Mesendoderm (in vitro differentiated cells): ENCODE measurements around the gene EYS.

Source experiments
- DNase-seq: peaks from one replicate; pipeline ENCODE4 v3.0.0; 2013
- H2AK5ac ChIP-seq: 2 replicates; pipeline ENCODE4 v1.6.1; 2013; ENCODE audit warnings: low read length, inconsistent platforms
- H2BK120ac ChIP-seq: 2 replicates; pipeline ENCODE4 v1.6.1; 2013; ENCODE audit warnings: low read depth, mild to moderate bottlenecking, low read length, moderate library complexity, mixed read lengths
- H2BK15ac ChIP-seq: replicated peaks from 2 replicates; pipeline ENCODE4 v1.6.1; 2013; ENCODE audit warnings: low read depth, mild to moderate bottlenecking, moderate library complexity
- H2BK5ac ChIP-seq: 2 replicates; pipeline ENCODE4 v1.6.1; 2013; ENCODE audit warnings: low read length, inconsistent platforms
- H3K18ac ChIP-seq: 2 replicates; pipeline ENCODE4 v1.6.1; 2013; ENCODE audit warnings: mild to moderate bottlenecking, low read length, mixed read lengths
- H3K23ac ChIP-seq: one replicate; pipeline ENCODE4 v1.6.1; 2013; ENCODE audit warnings: low read length
- H3K27ac ChIP-seq: 2 replicates; pipeline ENCODE4 v1.5.1; 2013; ENCODE audit warnings: low read depth, mild to moderate bottlenecking, inconsistent platforms, low read length, moderate library complexity
- H3K27me3 ChIP-seq: 2 replicates; pipeline ENCODE4 v1.6.1; 2013; ENCODE audit warnings: low read length, control low read depth, mild to moderate bottlenecking, inconsistent platforms; ENCODE audit not compliant: insufficient read depth, poor library complexity
- H3K36me3 ChIP-seq: 2 replicates; pipeline ENCODE4 v1.6.1; 2013; ENCODE audit warnings: low read length, inconsistent platforms; ENCODE audit not compliant: control insufficient read depth, insufficient read depth
- H3K4ac ChIP-seq: one replicate; pipeline ENCODE4 v1.6.1; 2013; ENCODE audit warnings: low read depth, mild to moderate bottlenecking, low read length, moderate library complexity
- H3K4me1 ChIP-seq: 2 replicates; pipeline ENCODE4 v1.6.1; 2013; ENCODE audit warnings: low read depth, low read length, inconsistent platforms; ENCODE audit not compliant: control insufficient read depth
- H3K4me2 ChIP-seq: 2 replicates; pipeline ENCODE4 v1.6.1; 2013; ENCODE audit warnings: low read length
- H3K4me3 ChIP-seq: 2 replicates; pipeline ENCODE4 v1.5.1; 2013; ENCODE audit warnings: mild to moderate bottlenecking, low read length
- H3K56ac ChIP-seq: one replicate; pipeline ENCODE4 v1.6.1; 2013; ENCODE audit warnings: low read length
- H3K79me1 ChIP-seq: 2 replicates; pipeline ENCODE4 v1.6.1; 2013; ENCODE audit warnings: low read length, inconsistent platforms
- H3K79me2 ChIP-seq: 2 replicates; pipeline ENCODE4 v1.6.1; 2013; ENCODE audit warnings: mild to moderate bottlenecking, low read length; ENCODE audit not compliant: control insufficient read depth, insufficient read depth
- H3K9ac ChIP-seq: 2 replicates; pipeline ENCODE4 v1.6.1; 2013; ENCODE audit warnings: low read length, inconsistent platforms
- H4K5ac ChIP-seq: one replicate; pipeline ENCODE4 v1.6.1; 2013; ENCODE audit warnings: low read length
- H4K8ac ChIP-seq: one replicate; pipeline ENCODE4 v1.6.1; 2013; ENCODE audit warnings: low read depth, mild to moderate bottlenecking, control low read depth, low read length, moderate library complexity
- WGBS: extraction: QIAGEN DNeasy Blood & Tissue Kit; methylation state at CpG from one replicate; pipeline ENCODE4 v1.1.7; 2013; ENCODE audit warnings: low lambda C conversion rate, missing lambda C conversion rate; ENCODE audit not compliant: insufficient coverage; ENCODE audit errors: extremely low coverage; 5-methylcytosine and 5-hydroxymethylcytosine counted together

EYS gene

DNA sequence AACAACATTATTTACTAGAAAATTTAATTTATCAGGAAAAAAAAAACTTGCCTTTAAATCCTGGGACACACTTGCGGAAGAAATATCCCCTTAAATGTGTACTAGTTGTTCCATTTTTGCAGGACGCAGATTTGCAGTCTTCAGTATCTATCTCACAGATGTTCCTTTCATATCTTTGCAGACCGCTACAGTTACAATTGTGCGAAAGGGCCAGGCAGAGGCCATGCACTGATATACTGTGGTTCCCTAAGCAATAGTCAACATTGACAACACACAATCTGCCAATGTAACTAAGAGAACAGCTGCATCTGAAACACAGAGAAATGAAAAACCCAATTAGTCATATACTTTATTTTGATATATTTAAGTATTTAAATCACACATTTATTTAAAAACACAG is 411.2 kb downstream of the EYS start:
- no peak overlapping the region for H4K8ac ChIP-seq
- no peak overlapping the region for H2BK5ac ChIP-seq
- H2BK120ac ChIP-seq, result no peak overlapping the region
- no peak overlapping the region for H3K56ac ChIP-seq
- H3K4ac ChIP-seq, result no peak overlapping the region
- no peaks in the 10 kb centered on the region for H3K79me1 ChIP-seq
- no peak overlapping the region for H4K5ac ChIP-seq
- H3K27me3 ChIP-seq, result no peaks in the 10 kb centered on the region
- no peaks in the 10 kb centered on the region for H3K79me2 ChIP-seq
- WGBS, result no CpG with 5 or more reads among the region's 4 CpGs
- H3K4me3 ChIP-seq, result no peak overlapping the region
- H2BK15ac ChIP-seq, result no peak overlapping the region
- H3K4me2 ChIP-seq, result no peak overlapping the region
- DNase-seq, result no peak
- H3K9ac ChIP-seq, result no peak overlapping the region
- H3K23ac ChIP-seq, result no peak overlapping the region
- no peak overlapping the region for H2AK5ac ChIP-seq
- no peaks in the 10 kb centered on the region for H3K4me1 ChIP-seq
- H3K18ac ChIP-seq, result no peak overlapping the region
- no peak overlapping the region for H3K27ac ChIP-seq
- no peaks in the 10 kb centered on the region for H3K36me3 ChIP-seq

DNA sequence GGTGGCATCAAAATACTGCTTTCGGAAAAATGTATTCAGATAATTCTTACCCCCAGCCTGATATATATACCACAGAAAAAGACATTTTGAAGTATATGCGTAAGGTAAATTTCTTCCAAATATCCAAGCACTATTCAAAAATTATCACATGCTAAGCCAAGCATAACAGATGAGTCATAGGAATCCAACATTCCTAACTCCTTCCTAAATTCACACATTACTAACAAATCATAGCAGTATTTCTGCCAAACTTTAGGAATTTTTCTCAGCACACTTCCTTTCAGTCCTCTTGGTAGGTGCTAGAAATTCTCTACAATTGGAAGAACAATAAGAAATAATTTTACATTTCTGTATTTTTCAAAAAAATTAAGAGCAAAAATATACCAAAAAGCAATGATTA is 417.5 kb downstream of the EYS start:
- no peaks in the 10 kb centered on the region for H3K4me1 ChIP-seq
- H3K79me2 ChIP-seq, result no peaks in the 10 kb centered on the region
- WGBS, result no CpG with 5 or more reads among the region's 2 CpGs
- no peaks in the 10 kb centered on the region for H3K36me3 ChIP-seq
- H2BK5ac ChIP-seq, result no peak overlapping the region
- H3K27me3 ChIP-seq, result no peaks in the 10 kb centered on the region
- no peak overlapping the region for H3K18ac ChIP-seq
- no peak overlapping the region for H4K5ac ChIP-seq
- H4K8ac ChIP-seq, result no peak overlapping the region
- no peak overlapping the region for H2BK15ac ChIP-seq
- H3K23ac ChIP-seq, result no peak overlapping the region
- no peak overlapping the region for H3K27ac ChIP-seq
- H3K4me3 ChIP-seq, result no peak overlapping the region
- H3K9ac ChIP-seq, result no peak overlapping the region
- H3K4me2 ChIP-seq, result no peak overlapping the region
- no peak overlapping the region for H2BK120ac ChIP-seq
- no peaks in the 10 kb centered on the region for H3K79me1 ChIP-seq
- H3K56ac ChIP-seq, result no peak overlapping the region
- no peak overlapping the region for H3K4ac ChIP-seq
- peak; percentile 31 for DNase-seq
- no peak overlapping the region for H2AK5ac ChIP-seq

GRCh38 chr6:65285275-65285674 is 421.8 kb downstream of the EYS start:
- Histone ChIP-seq H2AK5ac (no peak overlapping the region), H3K9ac (no peak overlapping the region), H3K4me1 (no peaks in the 10 kb centered on the region), H3K4ac (no peak overlapping the region), H3K56ac (no peak overlapping the region), H2BK120ac (no peak overlapping the region), H3K18ac (no peak overlapping the region), H2BK5ac (no peak overlapping the region), H3K23ac (no peak overlapping the region), H2BK15ac (no peak overlapping the region), H3K79me1 (no peaks in the 10 kb centered on the region), H3K79me2 (no peaks in the 10 kb centered on the region), H3K36me3 (no peaks in the 10 kb centered on the region), H4K5ac (no peak overlapping the region), H3K4me3 (no peak overlapping the region), H3K4me2 (no peak overlapping the region), H3K27ac (no peak overlapping the region), H3K27me3 (no peaks in the 10 kb centered on the region), H4K8ac (no peak overlapping the region)
- no peak for DNase-seq

DNA sequence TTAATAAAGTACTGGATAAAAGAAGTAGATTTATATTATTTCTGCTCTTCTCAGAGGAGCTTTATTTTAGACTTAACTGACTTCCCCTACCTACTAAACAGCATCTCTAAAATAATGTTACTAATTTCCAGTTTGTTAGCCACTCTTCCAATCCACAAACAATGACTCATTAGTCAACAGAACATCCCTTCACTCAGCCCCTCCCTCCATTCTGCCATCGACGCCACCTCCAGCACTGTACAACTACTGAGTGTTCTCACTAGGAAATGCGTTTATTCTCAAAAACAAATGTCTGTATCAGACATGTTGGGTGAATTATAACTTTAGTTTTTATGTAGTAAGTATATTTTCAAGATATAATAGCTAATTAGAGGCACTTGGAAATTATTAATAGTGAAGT is 427.0 kb downstream of the EYS start:
- H3K4me1 ChIP-seq, result no peaks in the 10 kb centered on the region
- H3K56ac ChIP-seq, result no peak overlapping the region
- H3K79me1 ChIP-seq, result no peaks in the 10 kb centered on the region
- no peak overlapping the region for H3K4ac ChIP-seq
- H3K79me2 ChIP-seq, result no peaks in the 10 kb centered on the region
- peak; percentile 3 for DNase-seq
- H2AK5ac ChIP-seq, result no peak overlapping the region
- H3K9ac ChIP-seq, result no peak overlapping the region
- H2BK120ac ChIP-seq, result no peak overlapping the region
- no CpG with 5 or more reads among the region's 3 CpGs for WGBS
- H3K36me3 ChIP-seq, result no peaks in the 10 kb centered on the region
- H3K27ac ChIP-seq, result no peak overlapping the region
- no peak overlapping the region for H2BK5ac ChIP-seq
- no peak overlapping the region for H2BK15ac ChIP-seq
- H3K23ac ChIP-seq, result no peak overlapping the region
- H3K4me3 ChIP-seq, result no peak overlapping the region
- no peaks in the 10 kb centered on the region for H3K27me3 ChIP-seq
- no peak overlapping the region for H3K4me2 ChIP-seq
- no peak overlapping the region for H4K5ac ChIP-seq
- no peak overlapping the region for H4K8ac ChIP-seq
- no peak overlapping the region for H3K18ac ChIP-seq

DNA sequence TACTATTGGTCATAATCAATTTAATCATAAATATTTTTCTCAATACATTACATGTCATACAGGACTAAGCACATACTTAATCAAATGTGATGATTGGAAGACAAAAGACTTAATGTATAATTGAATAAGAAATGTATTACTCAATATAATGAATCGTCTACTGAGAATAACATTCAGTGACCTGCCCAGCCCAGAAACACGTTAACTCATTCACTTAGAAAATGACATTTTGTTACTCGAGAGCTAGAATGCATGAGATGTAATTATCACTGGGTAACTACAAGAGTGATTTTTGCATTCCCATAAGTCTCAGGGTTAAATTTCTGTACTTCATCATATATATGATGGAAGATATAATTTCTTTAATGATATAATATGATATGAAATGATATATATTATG is 444.8 kb downstream of the EYS start:
- no CpG with 5 or more reads among the region's 3 CpGs for WGBS

GRCh38 chr6:65259982-65260381 is 447.0 kb downstream of the EYS start:
- H3K79me2 ChIP-seq, result no peaks in the 10 kb centered on the region
- no peak overlapping the region for H3K4ac ChIP-seq
- no peaks in the 10 kb centered on the region for H3K4me1 ChIP-seq
- DNase-seq, result no peak
- H3K56ac ChIP-seq, result no peak overlapping the region
- no CpG with 5 or more reads among the region's 5 CpGs for WGBS
- no peak overlapping the region for H4K8ac ChIP-seq
- H3K36me3 ChIP-seq, result no peaks in the 10 kb centered on the region
- no peak overlapping the region for H3K4me2 ChIP-seq
- H3K79me1 ChIP-seq, result no peaks in the 10 kb centered on the region
- H4K5ac ChIP-seq, result no peak overlapping the region
- H2BK5ac ChIP-seq, result no peak overlapping the region
- no peak overlapping the region for H2AK5ac ChIP-seq
- H3K4me3 ChIP-seq, result no peak overlapping the region
- H2BK120ac ChIP-seq, result no peak overlapping the region
- no peak overlapping the region for H3K27ac ChIP-seq
- no peak overlapping the region for H3K18ac ChIP-seq
- no peaks in the 10 kb centered on the region for H3K27me3 ChIP-seq
- H2BK15ac ChIP-seq, result no peak overlapping the region
- H3K9ac ChIP-seq, result no peak overlapping the region
- no peak overlapping the region for H3K23ac ChIP-seq

More for the DNA sequence above, 444.8 kb downstream of the EYS start:
- Histone ChIP-seq H3K36me3 (no peaks in the 10 kb centered on the region), H3K79me2 (no peaks in the 10 kb centered on the region), H3K9ac (no peak overlapping the region), H3K27ac (no peak overlapping the region), H2AK5ac (no peak overlapping the region), H4K5ac (no peak overlapping the region), H2BK5ac (no peak overlapping the region), H3K4me2 (no peak overlapping the region), H3K23ac (no peak overlapping the region), H2BK120ac (no peak overlapping the region), H3K27me3 (no peaks in the 10 kb centered on the region), H3K18ac (no peak overlapping the region), H3K79me1 (no peaks in the 10 kb centered on the region), H3K4ac (no peak overlapping the region), H3K56ac (no peak overlapping the region), H3K4me3 (no peak overlapping the region), H3K4me1 (no peaks in the 10 kb centered on the region), H2BK15ac (no peak overlapping the region), H4K8ac (no peak overlapping the region)
- DNase-seq, result no peak
